A549 (cell line): ENCODE results near the gene CUX1. TPM values are rescaled to one million over a fixed set of nuclear protein-coding genes. Genes with fewer than 3 reads are reported as not detected.

Experiments
- ATAC-seq, 2 experiments: fragments of 200-7000 bp in 1 of 2; fragments of >200 bp in 1 of 2; cut with Nextera tagmentation in 1 of 2; cut with Tn5 transposase in 1 of 2; 3 replicates each; pipeline versions ENCODE4 v1.8.0 to v1.9.1; 2018 to 2020; ENCODE audit warnings: mild to moderate bottlenecking in 1 of 2, moderate library complexity in 1 of 2
- CTCF ChIA-PET: fragments of 300-600 bp; sonication (Branson Sonifier 250); formaldehyde crosslinking; extraction: SDS; loops from one replicate; lab custom pipeline; 2021; ENCODE audit warnings: antibody characterized with exemption, inconsistent platforms; lab: Yijun Ruan, JAX
- POLR2A ChIA-PET: fragments of 350-600 bp; formaldehyde crosslinking; extraction: SDS; loops from one replicate; lab custom pipeline; 2021; ENCODE audit warnings: antibody characterized with exemption, inconsistent platforms; lab: Yijun Ruan, JAX
- DNase-seq, 2 experiments: peaks; one replicate each; pipeline versions ENCODE4 v3.0.0 to v3.0.0-alpha.2; 2011 to 2016; ENCODE audit warnings: low read depth in 1 of 2, low spot score in 1 of 2
- FAIRE-seq: peaks from 2 replicates; lab custom pipeline; 2011; peaks lifted over from hg19 to GRCh38; lab: Jason Lieb, UNC
- H3K27ac ChIP-seq, 2 experiments: fragments of >200 bp; sonication (Bioruptor Twin); formaldehyde crosslinking; 3 replicates each; pipeline ENCODE4 v1.5.1; 2016 to 2017
- H3K4me1 ChIP-seq: fragments of >200 bp; sonication (Bioruptor Twin); formaldehyde crosslinking; 3 replicates; pipeline ENCODE4 v1.6.1; 2016
- H3K4me2 ChIP-seq: fragments of >200 bp; sonication (Bioruptor Twin); formaldehyde crosslinking; 3 replicates; pipeline ENCODE4 v1.6.1; 2016
- H3K4me3 ChIP-seq: fragments of >200 bp; sonication (Bioruptor Twin); formaldehyde crosslinking; 3 replicates; pipeline ENCODE4 v1.5.1; 2016
- H3K9me3 ChIP-seq: fragments of >200 bp; sonication (Bioruptor Twin); formaldehyde crosslinking; 3 replicates; pipeline ENCODE4 v1.6.1; 2016
- CBX2 ChIP-seq: fragments of 200-600 bp; sonication (generic); IDR thresholded peaks from 2 replicates; pipeline ENCODE4 v1.6.1; 2016; ENCODE audit warnings: low read depth, mild to moderate bottlenecking, borderline replicate concordance
- CEBPB ChIP-seq, 2 experiments: fragments of >200 bp in 1 of 2; sonication (Bioruptor Twin) in 1 of 2; formaldehyde crosslinking in 1 of 2; IDR thresholded peaks; 2 replicates each; pipeline ENCODE4 v1.6.1; 2012 to 2016
- CHD4 ChIP-seq: fragments of 200-600 bp; sonication (generic); IDR thresholded peaks from 2 replicates; pipeline ENCODE4 v1.6.1; 2016; ENCODE audit warnings: antibody characterized with exemption, mild to moderate bottlenecking, borderline replicate concordance
- EHMT2 ChIP-seq: fragments of 200-600 bp; sonication (generic); IDR thresholded peaks from 2 replicates; pipeline ENCODE4 v1.6.1; 2016; ENCODE audit warnings: antibody characterized with exemption, low read depth, mild to moderate bottlenecking, moderate library complexity
- EP300 ChIP-seq, 2 experiments: fragments of >200 bp; sonication (Bioruptor Twin); formaldehyde crosslinking; IDR thresholded peaks; 2 replicates in 1 of 2; 3 replicates in 1 of 2; pipeline ENCODE4 v1.6.1; 2016 to 2017
- ESRRA ChIP-seq: fragments of 150-350 bp; IDR thresholded peaks from 2 replicates; pipeline ENCODE4 v1.6.1; 2014; ENCODE audit warnings: mild to moderate bottlenecking, low read length, borderline replicate concordance
- MAFK ChIP-seq: fragments of 450-650 bp; IDR thresholded peaks from 2 replicates; pipeline ENCODE4 v1.6.1; 2014; ENCODE audit not compliant: partially characterized antibody
- MAZ ChIP-seq: fragments of 150-350 bp; IDR thresholded peaks from 2 replicates; pipeline ENCODE4 v1.6.1; 2014; ENCODE audit warnings: antibody characterized with exemption, low read depth, low read length, borderline replicate concordance
- NPAS2 ChIP-seq: fragments of 250-450 bp; sonication (Bioruptor Pico); IDR thresholded peaks from 2 replicates; pipeline ENCODE4 v1.8.0; 2022; ENCODE audit warnings: mild to moderate bottlenecking, moderate library complexity, borderline replicate concordance
- RAD21 ChIP-seq, 2 experiments: fragments of >200 bp in 1 of 2; sonication (Bioruptor Twin) in 1 of 2; formaldehyde crosslinking in 1 of 2; IDR thresholded peaks in 1 of 2; conservative IDR thresholded peaks in 1 of 2; 2 replicates in 1 of 2; 3 replicates in 1 of 2; pipeline ENCODE4 v1.6.1; 2012 to 2018; ENCODE audit warnings: inconsistent platforms in 1 of 2
- RARB ChIP-seq: fragments of 250-450 bp; sonication (Bioruptor Pico); IDR thresholded peaks from 2 replicates; pipeline ENCODE4 v1.8.0; 2021; ENCODE audit warnings: mild to moderate bottlenecking, moderate library complexity
- RCOR1 ChIP-seq: fragments of 150-350 bp; IDR thresholded peaks from 2 replicates; pipeline ENCODE4 v1.6.1; 2014; ENCODE audit warnings: antibody characterized with exemption, low read length, low read depth
- RNF2 ChIP-seq: fragments of 200-600 bp; sonication (generic); IDR thresholded peaks from 2 replicates; pipeline ENCODE4 v1.6.1; 2016; ENCODE audit warnings: low read depth, mild to moderate bottlenecking, antibody characterized with exemption, moderate library complexity, borderline replicate concordance
- ZC3H11A ChIP-seq: fragments of 450-650 bp; IDR thresholded peaks from 2 replicates; pipeline ENCODE4 v1.6.1; 2014; ENCODE audit warnings: antibody characterized with exemption, mild to moderate bottlenecking
- ZFP36 ChIP-seq: fragments of 450-650 bp; IDR thresholded peaks from 2 replicates; pipeline ENCODE4 v1.6.1; 2014; ENCODE audit warnings: borderline replicate concordance; ENCODE audit not compliant: partially characterized antibody
- ZNF302 ChIP-seq: fragments of 250-450 bp; sonication (Bioruptor Pico); IDR thresholded peaks from 2 replicates; pipeline ENCODE4 v1.9.0; 2021; ENCODE audit warnings: inconsistent platforms, mild to moderate bottlenecking, moderate library complexity
- ZSCAN20 ChIP-seq: fragments of 250-450 bp; sonication (Bioruptor Pico); IDR thresholded peaks from 2 replicates; pipeline ENCODE4 v1.8.0; 2022; ENCODE audit warnings: mild to moderate bottlenecking, moderate library complexity
- WGBS: methylation state at CpG from one replicate; pipeline ENCODE4 v1.1.6; 2017; ENCODE audit errors: missing lambda C conversion rate; 5-methylcytosine and 5-hydroxymethylcytosine counted together
- polyA plus RNA-seq, 4 experiments: library from polyadenylated mRNA; depleted of rRNA in 3 of 4; stranded (reverse); fragments of >200 nt; fragmentation: RNase III in 1 of 4; extraction: RNeasy Plus Mini Kit Qiagen cat#74134 plus additional on column Dnase treatment in 1 of 4; gene quantifications; 2 replicates in 3 of 4; 3 replicates in 1 of 4; pipeline ENCODE4 v1.2.3, GENCODE V29; 2011 to 2017
- TF ChIP-seq, protein P1 (sequence below): fragments of 250-450 bp; sonication (Bioruptor Pico); IDR thresholded peaks from 2 replicates; pipeline ENCODE4 v1.5.0; 2021; ENCODE audit warnings: mild to moderate bottlenecking, moderate library complexity, borderline replicate concordance
- TF ChIP-seq, protein P2 (sequence below): IDR thresholded peaks from 2 replicates; pipeline ENCODE4 v1.6.1; 2012; ENCODE audit warnings: low read depth, borderline replicate concordance
- TF ChIP-seq, protein P3 (sequence below): IDR thresholded peaks from 2 replicates; pipeline ENCODE4 v1.6.1; 2012
- TF ChIP-seq, protein P4 (sequence below): fragments of 150-350 bp; IDR thresholded peaks from 2 replicates; pipeline ENCODE4 v1.6.1; 2014; ENCODE audit warnings: low read depth, mild to moderate bottlenecking, low read length

The CUX1 gene
- polyA plus RNA-seq, 2 of the 4 experiments (the other 2 are of a cell fraction): 32.7 to 33.4 TPM

DNA sequence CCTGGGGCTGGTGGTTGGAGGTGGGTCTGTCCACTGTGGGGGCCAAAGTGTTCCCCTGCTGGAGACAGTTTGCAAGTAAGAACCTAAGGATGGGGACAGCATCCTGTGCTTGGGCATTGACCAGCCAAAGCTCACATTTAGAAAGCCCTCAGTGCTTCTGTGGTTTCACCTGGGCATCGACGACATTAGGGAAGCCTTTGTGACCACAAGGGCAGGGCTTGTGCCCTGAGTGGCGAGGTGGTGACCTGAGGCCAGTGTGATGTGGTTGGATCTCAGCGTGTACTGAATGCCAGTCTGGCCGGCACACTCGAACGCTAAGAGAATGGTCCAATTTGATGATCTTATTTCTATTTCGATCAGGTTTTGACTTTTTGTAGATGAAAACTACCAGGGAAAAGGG lies 437.1 kb downstream of the CUX1 start:
- no peak for ATAC-seq
- 91% methylated on average over 8 of the region's 8 CpGs for WGBS
- no peak overlapping the region for H3K4me3 ChIP-seq
- H3K4me2 ChIP-seq: no peak overlapping the region
- FAIRE-seq: no peak
- H3K4me1 ChIP-seq: no peaks in the 10 kb centered on the region
- no peak overlapping the region for H3K27ac ChIP-seq
- ChIA-PET POLR2A (interaction anchor here (0.6 kb wide), 1 partner anchor 702 kb away, joined by 3 read pairs; no protein-coding TSS in a partner anchor), CTCF (interaction anchor here (0.9 to 7.5 kb wide), 4 partner anchors 11 to 711 kb away, joined by 4 to 47 read pairs (median 8); no protein-coding TSS in a partner anchor)
- TF ChIP-seq, protein P1, sequence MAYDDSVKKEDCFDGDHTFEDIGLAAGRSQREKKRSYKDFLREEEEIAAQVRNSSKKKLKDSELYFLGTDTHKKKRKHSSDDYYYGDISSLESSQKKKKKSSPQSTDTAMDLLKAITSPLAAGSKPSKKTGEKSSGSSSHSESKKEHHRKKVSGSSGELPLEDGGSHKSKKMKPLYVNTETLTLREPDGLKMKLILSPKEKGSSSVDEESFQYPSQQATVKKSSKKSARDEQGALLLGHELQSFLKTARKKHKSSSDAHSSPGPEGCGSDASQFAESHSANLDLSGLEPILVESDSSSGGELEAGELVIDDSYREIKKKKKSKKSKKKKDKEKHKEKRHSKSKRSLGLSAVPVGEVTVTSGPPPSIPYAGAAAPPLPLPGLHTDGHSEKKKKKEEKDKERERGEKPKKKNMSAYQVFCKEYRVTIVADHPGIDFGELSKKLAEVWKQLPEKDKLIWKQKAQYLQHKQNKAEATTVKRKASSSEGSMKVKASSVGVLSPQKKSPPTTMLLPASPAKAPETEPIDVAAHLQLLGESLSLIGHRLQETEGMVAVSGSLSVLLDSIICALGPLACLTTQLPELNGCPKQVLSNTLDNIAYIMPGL: no peak
- TF ChIP-seq EP300 (IDR thresholded peaks at IDR 0.05): no peak
- TF ChIP-seq ZFP36: no peak
- TF ChIP-seq CHD4: no peak
- TF ChIP-seq EHMT2: no peak
- TF ChIP-seq ZNF302 (CRISPR knock-in tag): no peak
- no peak for TF ChIP-seq ESRRA
- TF ChIP-seq, protein P2, sequence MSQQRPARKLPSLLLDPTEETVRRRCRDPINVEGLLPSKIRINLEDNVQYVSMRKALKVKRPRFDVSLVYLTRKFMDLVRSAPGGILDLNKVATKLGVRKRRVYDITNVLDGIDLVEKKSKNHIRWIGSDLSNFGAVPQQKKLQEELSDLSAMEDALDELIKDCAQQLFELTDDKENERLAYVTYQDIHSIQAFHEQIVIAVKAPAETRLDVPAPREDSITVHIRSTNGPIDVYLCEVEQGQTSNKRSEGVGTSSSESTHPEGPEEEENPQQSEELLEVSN: no peak
- TF ChIP-seq CBX2: no peak
- TF ChIP-seq, protein P3, sequence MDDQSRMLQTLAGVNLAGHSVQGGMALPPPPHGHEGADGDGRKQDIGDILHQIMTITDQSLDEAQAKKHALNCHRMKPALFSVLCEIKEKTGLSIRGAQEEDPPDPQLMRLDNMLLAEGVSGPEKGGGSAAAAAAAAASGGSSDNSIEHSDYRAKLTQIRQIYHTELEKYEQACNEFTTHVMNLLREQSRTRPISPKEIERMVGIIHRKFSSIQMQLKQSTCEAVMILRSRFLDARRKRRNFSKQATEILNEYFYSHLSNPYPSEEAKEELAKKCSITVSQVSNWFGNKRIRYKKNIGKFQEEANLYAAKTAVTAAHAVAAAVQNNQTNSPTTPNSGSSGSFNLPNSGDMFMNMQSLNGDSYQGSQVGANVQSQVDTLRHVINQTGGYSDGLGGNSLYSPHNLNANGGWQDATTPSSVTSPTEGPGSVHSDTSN: no peak
- TF ChIP-seq ZSCAN20 (CRISPR knock-in tag): no peak
- TF ChIP-seq ZC3H11A: no peak
- TF ChIP-seq, protein P4, sequence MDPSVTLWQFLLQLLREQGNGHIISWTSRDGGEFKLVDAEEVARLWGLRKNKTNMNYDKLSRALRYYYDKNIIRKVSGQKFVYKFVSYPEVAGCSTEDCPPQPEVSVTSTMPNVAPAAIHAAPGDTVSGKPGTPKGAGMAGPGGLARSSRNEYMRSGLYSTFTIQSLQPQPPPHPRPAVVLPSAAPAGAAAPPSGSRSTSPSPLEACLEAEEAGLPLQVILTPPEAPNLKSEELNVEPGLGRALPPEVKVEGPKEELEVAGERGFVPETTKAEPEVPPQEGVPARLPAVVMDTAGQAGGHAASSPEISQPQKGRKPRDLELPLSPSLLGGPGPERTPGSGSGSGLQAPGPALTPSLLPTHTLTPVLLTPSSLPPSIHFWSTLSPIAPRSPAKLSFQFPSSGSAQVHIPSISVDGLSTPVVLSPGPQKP: no peak
- no peak for TF ChIP-seq NPAS2 (CRISPR knock-in tag)
- TF ChIP-seq RARB (CRISPR knock-in tag): no peak
- no peak for TF ChIP-seq MAFK
- TF ChIP-seq CEBPB (IDR thresholded peaks at IDR 0.05): no peak
- no peak for TF ChIP-seq MAZ
- TF ChIP-seq RAD21 (conservative IDR thresholded peaks at IDR 0.05 in 1 of 2, IDR thresholded peaks at IDR 0.05 in 1 of 2): no peak
- TF ChIP-seq, all 56 proteins: peak for 0
- DNase-seq: no peak
- H3K9me3 ChIP-seq: no peaks in the 10 kb centered on the region

DNA sequence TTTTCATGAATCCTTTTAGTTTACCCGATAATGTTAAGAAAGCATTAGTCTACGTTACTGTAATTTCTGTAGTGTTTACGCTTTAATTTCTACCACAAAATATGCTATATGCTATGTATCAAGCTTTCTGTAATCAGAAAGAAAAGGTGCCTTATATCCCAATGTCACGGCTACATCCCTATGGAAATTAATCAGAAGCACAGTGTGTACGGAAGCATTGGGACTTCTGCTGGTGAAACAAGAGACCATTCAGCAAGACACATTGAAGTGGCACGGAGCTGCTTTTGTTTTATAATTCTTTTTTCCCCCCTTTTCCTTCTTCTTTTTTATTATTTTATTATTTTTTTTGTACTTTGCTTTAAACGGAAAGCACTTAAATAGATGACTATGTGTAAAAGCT lies 438.1 kb downstream of the CUX1 start:
- Histone ChIP-seq H3K4me1 (no peaks in the 10 kb centered on the region), H3K9me3 (no peaks in the 10 kb centered on the region), H3K4me3 (no peak overlapping the region), H3K27ac (no peak overlapping the region), H3K4me2 (no peak overlapping the region)
- no peak for TF ChIP-seq ESRRA
- no peak for TF ChIP-seq RCOR1
- TF ChIP-seq RNF2: no peak
- DNase-seq (no peak), FAIRE-seq (no peak), ATAC-seq (no peak)
- ChIA-PET POLR2A (no interaction called here), CTCF (interaction anchor here (0.7 to 7.5 kb wide), 7 partner anchors 17 to 719 kb away, joined by 3 to 47 read pairs (median 4); no protein-coding TSS in a partner anchor)
- 93% methylated on average over 7 of the region's 7 CpGs for WGBS
